Stimulated activated CD8-positive, alpha-beta memory T cell treated with anti-CD3 and anti-CD28 coated beads, Interleukin-7, amount 100 ng/mL, for 1 hour (primary cell): ENCODE results near the gene SPATA31C1.
"Not testable (repeated sequence)": the region's sequence is repeated elsewhere in the genome, so short reads cannot be mapped to it uniquely, and the experiment has no call there.

Experiments
- DNase-seq, 2 donors: peaks; one replicate each; pipeline ENCODE4 v3.0.0-alpha.2; 2020; ENCODE audit warnings: low read depth in 2 of 2

The SPATA31C1 gene

DNA sequence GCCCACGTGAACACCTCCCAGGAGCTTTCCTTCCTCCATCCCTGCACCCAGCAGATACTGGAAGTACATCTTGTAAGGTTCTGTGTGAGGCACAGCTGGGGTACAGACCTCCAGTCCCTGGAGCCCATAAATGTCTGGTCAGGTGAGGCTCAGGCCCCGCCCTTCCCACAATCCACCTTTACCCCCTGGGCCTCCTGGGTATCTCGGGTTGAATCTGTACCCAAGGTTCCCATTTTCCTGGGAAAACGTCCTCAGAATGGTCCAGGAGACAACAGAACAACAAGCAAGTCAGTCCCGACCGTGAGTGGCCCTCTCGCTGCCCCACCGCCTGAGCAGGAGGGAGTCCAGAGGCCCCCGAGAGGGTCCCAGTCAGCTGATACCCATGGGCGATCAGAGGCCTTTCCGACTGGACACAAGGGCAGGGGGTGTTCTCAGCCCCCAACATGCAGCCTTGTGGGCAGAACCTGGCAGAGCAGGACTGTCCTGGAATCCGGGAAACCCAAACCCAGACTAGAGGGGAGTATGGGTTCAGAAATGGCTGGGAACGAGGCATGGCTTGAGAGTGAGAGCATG is 30.7 kb upstream of the SPATA31C1 start:
- no peak for DNase-seq

DNA sequence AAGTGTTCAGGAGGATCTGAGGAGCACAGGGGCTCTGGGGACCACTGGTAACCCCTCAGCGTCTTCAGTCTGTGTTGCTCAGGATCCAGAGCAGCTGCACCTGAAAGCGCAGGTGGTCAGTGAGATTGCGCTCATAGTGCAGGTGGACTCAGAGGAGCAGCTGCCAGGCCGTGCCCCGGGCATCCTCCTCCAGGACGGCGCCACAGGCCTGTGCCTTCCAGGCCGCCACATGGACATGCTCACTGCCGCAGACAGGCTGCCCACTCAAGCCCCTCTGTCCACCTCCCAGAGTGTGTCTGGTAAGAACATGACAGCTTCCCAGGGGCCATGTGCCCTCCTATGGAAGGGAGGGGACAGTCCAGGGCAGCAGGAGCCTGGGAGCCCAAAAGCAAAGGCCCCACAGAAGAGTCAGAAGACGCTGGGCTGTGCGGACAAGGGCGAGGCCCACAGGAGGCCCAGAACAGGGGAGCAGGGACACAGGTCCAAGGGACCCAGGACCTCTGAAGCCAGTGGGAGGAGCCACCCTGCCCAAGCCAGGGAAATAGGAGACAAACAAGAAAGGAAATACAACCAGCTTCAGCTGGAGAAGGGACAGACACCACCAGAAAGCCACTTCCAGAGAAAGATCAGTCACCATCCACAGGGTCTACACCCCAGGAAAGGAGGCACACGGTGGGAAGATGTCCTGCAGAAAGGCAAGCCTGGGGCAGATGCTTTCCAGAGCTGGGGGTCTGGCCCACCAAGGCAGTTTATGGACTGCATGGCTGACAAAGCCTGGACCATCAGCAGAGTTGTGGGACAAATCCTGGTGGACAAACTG is 29.9 kb upstream of the SPATA31C1 start:
- no peak for DNase-seq

DNA sequence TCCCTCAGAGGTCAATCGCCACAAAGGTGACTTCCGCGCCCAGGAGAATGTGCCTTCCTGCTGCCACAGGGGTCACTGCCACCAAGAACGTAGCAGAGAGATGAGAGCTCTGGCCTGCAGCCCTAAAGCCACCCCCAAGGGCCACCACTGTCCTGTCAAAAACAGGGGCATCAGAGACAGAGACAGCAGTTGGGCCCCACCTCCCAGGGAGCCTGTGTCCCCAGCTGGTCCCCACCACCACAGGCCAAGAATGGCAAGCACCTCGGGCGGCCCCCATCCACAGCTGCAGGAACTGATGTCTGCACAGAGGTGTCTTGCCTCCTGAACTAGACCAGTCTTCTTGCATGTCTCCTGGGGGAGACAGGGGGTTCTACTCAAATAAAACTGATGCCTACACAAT is 29.3 kb upstream of the SPATA31C1 start:
- DNase-seq, result no peak

DNA sequence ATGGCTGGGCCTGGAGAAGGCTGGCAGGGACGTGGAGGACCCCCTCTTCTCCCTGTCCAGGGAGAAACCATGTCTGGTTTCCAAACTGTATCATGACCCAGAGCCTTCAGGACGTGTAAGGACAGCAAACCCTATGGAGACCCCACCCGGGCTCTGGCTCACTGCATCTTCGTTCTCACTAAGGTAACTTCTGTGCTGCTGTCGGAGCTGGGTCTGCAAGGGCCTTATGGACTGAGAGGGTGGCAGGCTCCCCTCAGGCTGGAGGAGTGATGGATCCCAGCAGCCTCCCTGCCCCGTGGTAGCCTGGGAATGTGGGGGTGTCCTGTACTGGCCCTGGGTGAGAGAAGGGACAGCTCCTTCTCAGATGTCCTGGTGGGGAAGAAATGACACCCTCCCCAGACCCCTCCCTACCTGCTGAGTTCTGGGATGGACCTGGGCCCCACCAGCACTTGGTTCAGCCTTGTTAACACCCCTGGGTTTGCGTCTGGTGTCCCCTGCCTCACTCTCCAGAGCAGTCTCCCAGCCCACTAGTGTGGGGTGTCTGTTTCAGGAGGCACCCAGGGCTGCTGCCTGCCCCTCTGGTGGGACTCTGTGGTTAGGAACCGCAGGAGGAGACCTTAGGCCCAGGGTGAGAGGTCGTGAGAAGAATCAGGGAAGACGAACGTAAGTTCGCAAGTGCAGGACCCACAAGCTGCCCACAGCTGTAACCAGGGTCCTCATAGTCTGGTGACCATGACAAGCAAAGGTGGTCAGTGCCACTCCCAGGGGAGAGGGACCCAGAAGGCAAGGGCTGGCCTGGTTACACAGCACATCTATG is 28.5 kb upstream of the SPATA31C1 start:
- no peak for DNase-seq

DNA sequence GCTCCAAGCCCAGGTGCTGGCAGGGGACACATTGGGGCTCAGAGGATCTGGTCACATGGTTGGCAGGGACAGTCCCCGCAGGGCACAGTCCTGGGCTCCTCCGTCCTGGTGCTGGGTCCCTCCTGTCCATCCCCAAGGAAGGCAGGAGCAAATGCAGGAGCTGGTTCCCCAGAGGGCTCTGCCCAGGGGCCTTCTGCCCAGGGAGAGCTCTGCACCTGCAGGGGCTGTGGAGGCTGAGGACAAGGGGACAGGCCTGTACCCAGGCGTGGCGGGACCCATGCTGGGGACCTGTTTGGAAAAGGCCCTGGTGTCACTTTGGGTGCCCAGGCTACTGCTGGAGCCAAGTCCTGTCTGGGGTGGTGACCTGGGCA is 27.9 kb upstream of the SPATA31C1 start:
- no peak for DNase-seq

DNA sequence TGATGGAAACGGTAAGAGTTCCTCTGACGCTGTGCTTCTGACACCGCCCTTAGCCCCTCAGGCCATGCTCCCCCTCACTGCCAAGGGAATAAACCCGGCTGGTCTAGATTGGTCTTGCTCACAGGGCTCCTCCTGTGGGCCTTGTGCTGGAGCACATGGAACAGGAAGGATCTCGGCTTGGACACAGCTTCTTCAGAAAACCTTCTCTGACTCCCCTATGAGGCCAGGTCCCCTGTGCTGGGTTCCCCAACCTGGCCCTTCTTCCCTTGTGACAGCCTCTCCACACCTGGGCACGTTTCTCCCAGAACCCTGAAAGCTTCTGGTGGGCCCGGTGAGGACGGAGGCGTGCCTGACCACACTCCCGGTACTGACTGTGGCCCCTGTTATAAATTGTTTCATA is 26.9 kb upstream of the SPATA31C1 start:
- DNase-seq, result no peak

DNA sequence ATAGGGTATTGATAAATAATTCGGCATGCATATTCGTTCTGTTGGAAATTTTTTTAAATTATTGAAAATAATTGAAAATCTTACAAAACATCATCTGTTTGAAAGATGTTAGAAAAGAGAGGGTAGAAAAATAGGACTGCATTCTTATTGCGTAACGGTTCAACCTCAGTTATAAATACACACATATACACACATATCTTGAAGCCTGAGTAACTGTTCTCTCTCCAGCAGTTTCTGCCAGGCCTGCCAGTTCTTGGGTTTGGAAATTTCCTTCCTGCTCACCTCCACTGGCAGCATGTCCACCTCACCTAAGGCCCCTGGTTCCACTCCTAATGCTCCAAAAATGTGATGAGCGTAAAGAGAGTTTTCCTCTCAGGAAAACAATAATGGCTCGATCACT is 26.0 kb upstream of the SPATA31C1 start:
- no peak for DNase-seq

DNA sequence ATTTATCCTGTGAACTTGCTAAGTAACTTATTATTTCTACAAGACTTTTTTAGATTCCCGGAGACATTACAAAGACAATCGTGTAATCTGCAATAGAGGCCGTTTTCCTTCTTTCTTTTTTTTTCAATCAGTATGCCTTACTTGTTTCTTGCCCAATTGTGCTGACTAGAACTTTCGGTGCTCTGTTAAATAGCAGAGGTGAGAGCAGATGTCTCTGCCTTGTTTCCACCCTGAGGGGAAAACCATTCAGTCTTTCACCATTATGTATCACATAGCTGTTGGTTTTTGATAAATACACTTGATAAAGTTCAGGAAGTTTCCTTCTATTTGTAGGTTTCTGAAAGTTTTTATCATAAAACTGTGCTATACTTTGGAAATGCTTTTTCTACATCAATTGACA is 24.8 kb upstream of the SPATA31C1 start:
- no peak for DNase-seq

DNA sequence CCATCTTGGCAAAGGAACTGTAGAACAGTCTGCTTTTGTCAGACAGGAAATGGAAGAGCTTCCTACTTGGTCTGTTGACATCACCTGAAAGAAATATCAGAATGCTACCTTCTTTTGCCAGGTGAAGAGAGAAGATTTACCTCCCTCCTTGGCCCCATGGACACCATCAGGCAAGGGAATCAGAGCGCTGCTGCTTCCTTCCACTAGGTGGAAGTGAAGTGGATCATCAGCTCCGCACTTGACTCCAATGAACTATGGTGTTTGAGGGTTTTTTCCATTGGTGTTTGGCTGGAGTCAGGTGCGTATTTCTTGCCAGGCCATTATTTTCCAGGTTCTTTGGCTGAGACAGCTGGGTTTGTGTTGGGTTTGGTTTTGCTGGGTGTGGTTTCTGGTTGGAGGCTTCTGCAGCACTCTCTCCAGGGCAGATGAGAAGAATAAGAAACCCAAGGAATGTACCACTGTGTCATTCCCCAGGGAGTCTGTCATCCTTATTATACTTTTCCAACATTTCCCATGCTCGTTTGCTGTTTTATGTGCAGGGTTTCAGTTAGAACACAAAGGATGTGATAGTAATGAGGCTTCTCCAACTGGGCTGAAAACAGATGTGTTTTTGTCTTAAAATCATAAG is 22.6 kb upstream of the SPATA31C1 start:
- DNase-seq, result no peak

DNA sequence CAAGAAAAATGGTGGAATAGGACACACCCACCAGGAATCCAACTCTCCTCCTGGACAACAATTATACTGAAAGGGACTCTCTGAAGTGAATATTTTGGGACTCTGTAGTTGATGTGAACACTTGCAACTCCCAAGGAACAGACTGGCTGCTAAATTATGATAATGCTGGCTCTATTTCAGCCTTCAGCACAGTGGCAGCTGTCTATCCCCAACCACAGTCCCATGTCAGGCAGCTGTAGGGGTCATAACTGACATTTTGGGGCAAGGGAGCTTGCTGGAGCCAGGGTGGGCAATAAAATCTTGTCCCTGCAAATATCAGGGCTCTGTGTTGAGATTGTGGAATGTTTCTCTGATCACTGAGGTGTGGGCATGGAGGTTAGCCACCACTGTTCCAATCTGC is 20.9 kb upstream of the SPATA31C1 start:
- DNase-seq, result no peak

DNA sequence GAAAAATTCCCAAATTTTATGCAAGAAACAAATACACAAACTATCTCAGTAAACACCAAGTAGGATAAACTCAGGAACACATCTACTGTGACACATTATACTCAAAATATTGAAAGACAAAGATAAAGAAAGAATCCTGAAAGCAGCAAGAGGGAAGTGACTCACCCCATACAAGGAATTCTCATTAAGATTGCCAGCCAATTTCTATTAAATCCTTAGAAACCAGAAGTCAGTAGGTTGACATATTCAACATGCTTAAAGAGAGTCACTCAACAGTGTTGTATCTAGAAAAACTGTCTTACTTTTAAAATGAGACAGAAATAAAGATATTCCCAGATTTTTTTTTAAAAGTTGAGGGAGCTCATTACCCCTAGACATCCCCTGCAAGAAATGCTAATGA is 19.6 kb upstream of the SPATA31C1 start:
- no peak for DNase-seq

DNA sequence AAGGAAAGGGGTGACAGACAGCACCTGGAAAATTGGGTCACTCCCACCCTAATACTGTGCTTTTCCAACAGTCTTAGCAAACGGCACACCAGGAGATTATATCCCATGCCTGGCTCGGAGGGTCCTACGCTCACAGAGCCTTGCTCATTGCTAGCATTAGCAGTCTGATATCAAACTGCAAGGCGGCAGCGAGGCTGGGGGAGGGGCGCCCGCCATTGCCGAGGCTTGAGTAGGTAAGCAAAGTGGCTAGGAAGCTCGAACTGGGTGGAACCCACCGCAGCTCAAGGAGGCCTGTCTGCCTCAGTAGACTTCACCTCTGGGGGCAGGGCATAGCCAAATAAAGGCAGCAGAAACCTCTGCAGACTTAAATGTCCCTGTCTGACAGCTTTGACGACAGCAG is 15.4 kb upstream of the SPATA31C1 start:
- not testable (repeated sequence) for DNase-seq

DNA sequence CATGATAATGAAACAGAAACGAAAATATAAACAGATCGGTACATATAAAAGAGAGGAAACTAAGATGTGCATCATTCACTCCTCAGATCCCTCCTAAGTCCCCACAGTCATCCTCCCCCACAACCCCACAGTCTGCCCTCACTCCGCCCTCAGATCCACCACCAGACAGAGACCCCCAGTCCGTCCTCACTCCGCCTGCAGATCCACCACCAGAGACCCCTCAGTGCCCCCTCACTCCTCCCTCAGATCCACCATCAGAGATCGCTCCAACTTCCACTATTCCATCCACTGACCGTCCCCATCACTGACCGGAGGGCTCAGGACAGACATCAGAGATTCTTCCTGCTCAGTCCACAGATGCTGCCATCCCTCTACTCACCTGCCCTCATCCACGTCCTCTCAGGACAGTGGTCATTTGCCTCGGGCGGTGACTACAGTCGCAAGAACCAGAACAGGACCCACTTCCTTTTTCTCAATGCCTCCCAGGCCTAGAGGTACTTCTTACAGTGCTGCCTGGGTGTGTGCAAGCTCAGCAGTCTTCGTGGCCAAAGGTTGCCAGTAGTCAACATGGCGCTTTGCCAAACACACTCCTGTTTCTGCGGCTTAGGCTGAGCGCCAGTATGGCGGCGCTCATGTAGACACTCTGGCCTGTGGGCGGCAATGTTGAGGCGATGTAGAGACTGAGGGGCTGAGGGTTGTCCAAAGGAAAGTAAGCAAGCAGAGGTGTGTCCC is 8.3 kb upstream of the SPATA31C1 start:
- DNase-seq, result no peak

DNA sequence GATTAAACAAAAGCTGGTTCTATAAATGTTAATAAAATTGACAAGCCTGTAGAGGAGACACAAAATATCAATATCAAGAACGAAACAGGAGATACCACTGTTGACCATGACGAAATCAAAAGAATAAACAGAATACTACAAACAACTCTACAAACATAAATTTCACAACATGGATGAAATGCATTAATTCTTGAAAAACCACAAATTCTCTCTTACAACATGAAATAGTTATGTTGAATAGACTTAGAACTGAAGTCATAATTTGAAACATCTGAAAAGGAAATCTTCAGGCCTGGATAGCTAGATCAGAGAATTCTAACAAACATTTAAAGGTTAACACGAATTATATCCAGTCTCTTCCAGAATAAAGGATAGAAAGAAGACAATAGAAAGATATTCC is 6.9 kb upstream of the SPATA31C1 start:
- DNase-seq, result no peak

DNA sequence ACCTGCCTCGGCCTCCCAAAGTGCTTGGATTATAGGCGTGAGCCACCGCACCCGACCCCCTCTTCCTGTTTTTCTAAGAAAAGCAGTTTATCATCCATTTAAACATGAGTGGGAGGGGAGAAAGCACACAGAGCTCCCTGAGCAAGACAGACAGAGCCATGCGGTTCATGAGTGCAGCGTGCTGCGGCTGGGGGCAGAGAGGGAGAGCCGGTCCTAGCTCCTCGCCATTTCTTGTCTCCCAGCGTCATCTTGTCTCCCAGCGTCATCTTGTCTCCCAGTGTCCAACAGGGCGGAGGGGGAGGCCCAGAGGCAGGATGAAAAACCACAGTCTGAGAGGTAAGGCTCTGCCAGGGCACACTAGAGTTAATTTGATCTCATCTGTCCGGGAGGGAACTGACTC is 1.3 kb downstream of the SPATA31C1 start:
- not testable (repeated sequence) for DNase-seq

DNA sequence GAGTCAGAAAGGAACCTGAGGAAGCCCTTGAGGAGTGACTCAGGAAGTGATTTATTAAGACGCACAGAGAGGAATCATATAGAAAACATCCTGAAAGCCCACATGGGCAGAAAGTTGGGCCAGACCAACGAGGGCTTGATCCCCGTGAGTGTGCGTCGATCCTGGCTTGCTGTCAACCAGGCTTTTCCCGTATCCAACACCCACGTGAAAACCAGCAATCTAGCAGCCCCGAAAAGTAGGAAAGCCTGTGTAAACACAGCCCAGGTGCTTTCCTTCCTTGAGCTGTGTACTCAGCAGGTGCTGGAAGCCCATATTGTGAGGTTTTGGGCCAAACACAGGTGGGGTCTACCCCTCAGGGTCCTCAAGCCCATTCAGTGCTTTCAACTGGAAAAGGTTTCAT is 3.8 kb downstream of the SPATA31C1 start:
- DNase-seq, result not testable (repeated sequence)

DNA sequence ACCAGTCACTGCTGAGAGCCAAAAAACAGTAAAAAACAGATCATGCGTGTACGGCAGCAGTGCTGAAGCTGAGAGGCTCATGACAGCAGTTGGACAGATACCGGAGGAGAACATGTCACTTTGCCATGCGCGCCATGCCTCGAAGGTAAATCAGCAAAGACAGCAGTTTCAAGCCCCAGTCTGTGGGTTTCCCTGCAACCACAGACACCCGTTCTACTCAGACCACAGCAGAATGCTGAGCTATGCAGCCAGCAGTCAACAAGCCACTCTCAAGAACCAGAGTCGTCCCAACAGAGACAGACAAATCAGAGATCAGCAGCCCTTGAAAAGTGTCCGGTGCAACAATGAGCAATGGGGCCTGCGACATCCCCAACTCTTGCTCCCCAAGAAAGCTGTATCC is 5.2 kb downstream of the SPATA31C1 start:
- DNase-seq, result not testable (repeated sequence)

DNA sequence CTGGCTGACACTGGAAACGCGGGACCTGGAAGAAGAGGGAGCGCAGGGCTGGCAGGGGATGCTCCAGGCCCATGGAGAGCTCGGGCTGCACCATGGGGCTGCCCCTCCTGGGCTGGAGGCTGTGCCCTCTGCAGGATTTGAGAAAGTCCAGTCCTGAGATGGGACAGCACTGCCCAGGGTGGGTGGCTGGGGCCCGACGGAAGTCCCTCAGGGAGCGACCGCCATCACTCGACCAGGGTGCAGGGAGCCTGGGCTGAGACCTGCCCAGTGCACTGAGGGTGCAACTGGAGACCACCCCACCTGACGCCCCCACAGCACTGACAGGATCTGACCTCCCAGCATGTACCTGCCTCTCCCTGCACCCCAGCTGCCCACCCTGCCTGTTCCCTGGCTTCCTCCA is 7.1 kb downstream of the SPATA31C1 start:
- not testable (repeated sequence) for DNase-seq

DNA sequence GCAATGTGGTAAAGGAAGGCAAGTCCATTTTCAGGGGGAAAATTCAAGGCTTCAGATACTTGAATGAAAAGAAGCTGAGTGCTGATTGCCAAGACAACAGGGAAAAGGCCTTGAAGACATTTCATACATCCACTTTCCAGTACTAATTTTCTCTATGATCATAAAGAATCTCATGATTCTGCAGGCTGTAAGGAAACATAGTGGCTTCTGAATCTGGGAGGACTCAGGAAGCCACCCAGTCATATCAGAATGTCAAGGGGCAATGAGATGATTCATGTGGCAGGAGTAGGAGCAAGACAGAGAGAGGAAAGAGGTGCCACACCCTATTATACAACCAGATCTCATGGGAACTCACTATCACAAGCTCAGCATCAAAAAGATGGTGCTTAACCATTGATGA is 11.4 kb downstream of the SPATA31C1 start:
- DNase-seq, result not testable (repeated sequence)

DNA sequence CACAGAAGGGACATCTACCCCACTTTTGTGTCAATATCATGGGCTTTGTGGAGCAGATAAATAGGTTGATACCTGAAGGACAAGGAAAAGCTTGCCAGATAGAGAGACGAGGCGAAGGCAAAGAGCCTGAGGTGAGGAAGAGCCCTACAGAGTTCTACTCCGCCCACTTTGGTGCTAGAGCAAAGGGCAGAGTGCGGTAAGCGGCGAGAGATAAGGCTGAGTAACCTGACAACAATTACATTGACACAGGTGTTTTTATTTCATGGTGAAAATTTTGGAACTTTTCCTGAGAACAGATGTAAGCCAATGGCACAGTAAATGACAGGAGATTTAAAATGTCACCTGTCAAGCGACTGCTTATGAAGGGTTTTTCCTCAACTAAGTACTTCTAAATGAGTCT is 16.7 kb downstream of the SPATA31C1 start:
- not testable (repeated sequence) for DNase-seq

DNA sequence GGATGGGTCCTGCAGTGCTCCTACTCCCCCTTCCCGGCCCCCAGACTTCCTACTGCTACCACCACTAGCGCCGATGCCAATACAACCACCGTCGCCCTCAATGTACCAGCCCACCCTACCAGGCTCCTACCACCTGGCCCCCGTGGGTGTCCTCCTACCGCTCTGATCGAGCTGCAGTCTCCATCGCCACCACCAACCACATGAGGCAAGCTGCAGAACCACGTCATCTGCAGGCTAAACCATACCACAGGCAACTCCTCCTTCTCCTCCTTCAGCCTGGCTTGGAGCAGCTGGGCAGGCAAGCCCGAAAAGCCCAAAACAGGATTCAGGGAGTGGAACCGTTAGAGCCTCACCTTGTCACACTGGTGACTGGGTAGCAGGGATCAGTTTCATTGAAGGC is 19.6 kb downstream of the SPATA31C1 start:
- not testable (repeated sequence) for DNase-seq

DNA sequence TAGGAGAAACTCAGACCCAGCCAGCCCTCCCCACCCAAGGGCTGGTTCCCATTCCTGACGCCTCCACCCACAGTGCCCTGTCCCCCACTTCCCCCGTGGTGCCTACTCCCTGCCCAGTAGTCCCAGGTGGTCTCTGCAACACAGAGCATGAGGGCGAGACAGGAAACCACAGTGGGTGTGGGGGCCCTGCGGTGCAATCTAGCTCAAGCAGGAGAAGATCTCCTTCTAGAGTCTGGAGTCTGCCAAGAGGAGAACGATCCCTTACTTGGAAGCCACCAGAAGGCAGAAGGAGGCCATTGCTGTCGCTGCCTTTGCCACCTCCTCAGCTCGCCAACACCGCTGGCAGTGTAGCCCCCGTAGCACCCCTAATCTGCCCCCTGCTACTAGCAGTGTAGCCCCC is 20.2 kb downstream of the SPATA31C1 start:
- not testable (repeated sequence) for DNase-seq
